ENCODE data around the gene MVK.
A peak's percentile ranks its signal among the peaks of the same experiment; 100 is the strongest.

The MVK gene

DNA sequence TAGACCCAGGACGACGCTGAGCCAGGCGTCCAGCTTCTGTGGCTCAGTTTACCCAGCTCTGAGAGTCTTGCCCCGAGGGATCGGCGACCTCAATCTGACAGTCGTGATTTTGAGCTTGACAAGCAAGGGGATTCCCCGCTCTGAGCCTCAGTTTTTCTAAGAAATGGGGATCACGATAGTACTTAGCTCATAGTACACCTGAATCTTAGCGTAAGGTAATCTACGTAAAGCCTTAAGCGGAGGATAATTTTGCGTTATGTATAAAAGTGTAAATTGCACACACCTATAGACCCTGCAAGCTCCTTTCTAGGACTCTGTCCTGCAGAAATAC, 285 bp downstream of the MVK start:
- no peak for TF ChIP-seq MAX (IDR thresholded peaks at IDR 0.05; ENCODE audit: low read depth, low read length)
- no peak for TF ChIP-seq CTCF (IDR thresholded peaks at IDR 0.05; ENCODE audit: low read depth, low read length)
- no peak for TF ChIP-seq MYC (IDR thresholded peaks at IDR 0.05; ENCODE audit: low read depth, low read length)
- TF ChIP-seq POLR2A (IDR thresholded peaks at IDR 0.05; ENCODE audit: extremely low read depth, insufficient read length), result no peak
- H3K4me3 ChIP-seq (ENCODE audit: low read depth, low read length), result peak overlapping the region; percentile 94
- DNase-seq (ENCODE audit: low read depth), result no peak

DNA sequence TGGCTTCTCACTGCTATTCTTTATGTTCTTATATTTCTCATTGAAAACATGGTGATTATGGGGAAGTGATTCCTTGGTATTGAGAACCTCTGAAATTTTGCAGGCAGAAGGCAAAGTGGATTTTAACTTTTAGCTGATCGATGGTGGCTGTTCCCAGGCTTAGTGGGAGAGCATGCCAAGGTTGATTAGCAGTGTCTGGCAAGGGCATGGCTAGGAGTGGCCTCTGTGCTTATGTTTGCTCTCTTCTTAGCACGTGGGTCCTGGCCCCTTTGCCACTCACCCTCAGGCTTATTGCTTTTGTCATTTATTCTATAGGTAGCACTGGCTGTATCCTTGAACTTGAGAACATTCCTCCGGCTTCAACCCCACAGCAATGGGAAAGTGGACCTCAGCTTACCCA, 2.1 kb downstream of the MVK start:
- TF ChIP-seq CTCF (IDR thresholded peaks at IDR 0.05; ENCODE audit: low read depth, low read length), result no peak
- TF ChIP-seq POLR2A (IDR thresholded peaks at IDR 0.05; ENCODE audit: extremely low read depth, insufficient read length), result no peak
- TF ChIP-seq MAX (IDR thresholded peaks at IDR 0.05; ENCODE audit: low read depth, low read length), result no peak
- TF ChIP-seq MYC (IDR thresholded peaks at IDR 0.05; ENCODE audit: low read depth, low read length), result no peak
- H3K4me3 ChIP-seq (ENCODE audit: low read depth, low read length), result no peak overlapping the region
- no peak for DNase-seq (ENCODE audit: low read depth)

GRCh38 chr12:109577311-109577710, 3.7 kb downstream of the MVK start:
- DNase-seq (ENCODE audit: low read depth), result no peak
- no peak overlapping the region for H3K4me3 ChIP-seq (ENCODE audit: low read depth, low read length)
- TF ChIP-seq POLR2A (IDR thresholded peaks at IDR 0.05; ENCODE audit: extremely low read depth, insufficient read length) (no peak), CTCF (IDR thresholded peaks at IDR 0.05; ENCODE audit: low read depth, low read length) (no peak)

- DNase-seq (ENCODE audit: low read depth), result no peak
- no peak for TF ChIP-seq CTCF (IDR thresholded peaks at IDR 0.05; ENCODE audit: low read depth, low read length)
- TF ChIP-seq MYC (IDR thresholded peaks at IDR 0.05; ENCODE audit: low read depth, low read length), result no peak
- no peak for TF ChIP-seq POLR2A (IDR thresholded peaks at IDR 0.05; ENCODE audit: extremely low read depth, insufficient read length)
- no peak for TF ChIP-seq MAX (IDR thresholded peaks at IDR 0.05; ENCODE audit: low read depth, low read length)
- H3K4me3 ChIP-seq (ENCODE audit: low read depth, low read length), result no peak overlapping the region
Observed at GRCh38 chr12:109578330-109578927, 4.8 kb downstream of the MVK start.

- TF ChIP-seq POLR2A (IDR thresholded peaks at IDR 0.05; ENCODE audit: extremely low read depth, insufficient read length) (no peak), CTCF (IDR thresholded peaks at IDR 0.05; ENCODE audit: low read depth, low read length) (no peak), MYC (IDR thresholded peaks at IDR 0.05; ENCODE audit: low read depth, low read length) (no peak)
- DNase-seq (ENCODE audit: low read depth), result no peak
- H3K4me3 ChIP-seq (ENCODE audit: low read depth, low read length), result no peak overlapping the region
Observed at GRCh38 chr12:109579639-109580038, 6.0 kb downstream of the MVK start.

- TF ChIP-seq MAX (IDR thresholded peaks at IDR 0.05; ENCODE audit: low read depth, low read length), result no peak
- no peak for TF ChIP-seq POLR2A (IDR thresholded peaks at IDR 0.05; ENCODE audit: extremely low read depth, insufficient read length)
- no peak for DNase-seq (ENCODE audit: low read depth)
- no peak overlapping the region for H3K4me3 ChIP-seq (ENCODE audit: low read depth, low read length)
Observed at GRCh38 chr12:109580272-109580671, 6.7 kb downstream of the MVK start.

Measured in NB4 (cell line).